Cerebellar nuclear complex (tissue), 1 donor: ENCODE data around the gene CIB4.

ENCODE experiments used
- DNase-seq, 2 experiments: peaks; one replicate each; lab custom pipeline; 2025; lab: John Stamatoyannopoulos, UW

Gene CIB4

DNA sequence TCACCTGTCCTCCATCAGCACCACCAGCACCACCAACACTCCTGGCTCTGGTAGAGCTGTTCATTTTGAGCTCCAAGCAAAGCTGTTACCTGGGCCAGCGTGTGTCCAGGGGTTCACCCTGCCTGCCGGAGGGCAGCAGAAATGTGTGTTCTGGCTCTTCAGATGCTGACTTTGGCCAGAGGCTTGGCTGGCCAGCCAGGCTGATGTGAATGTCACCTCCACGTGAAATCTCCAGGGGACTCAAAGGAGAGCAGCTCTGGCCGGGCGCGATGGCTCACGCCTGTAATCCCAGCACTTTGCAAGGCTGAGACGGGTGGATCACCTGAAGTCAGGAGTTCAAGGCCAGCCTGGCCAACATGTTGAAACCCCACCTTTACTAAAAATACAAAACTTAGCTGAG, 33.5 kb downstream of the CIB4 start:
- DNase-seq = no peak

DNA sequence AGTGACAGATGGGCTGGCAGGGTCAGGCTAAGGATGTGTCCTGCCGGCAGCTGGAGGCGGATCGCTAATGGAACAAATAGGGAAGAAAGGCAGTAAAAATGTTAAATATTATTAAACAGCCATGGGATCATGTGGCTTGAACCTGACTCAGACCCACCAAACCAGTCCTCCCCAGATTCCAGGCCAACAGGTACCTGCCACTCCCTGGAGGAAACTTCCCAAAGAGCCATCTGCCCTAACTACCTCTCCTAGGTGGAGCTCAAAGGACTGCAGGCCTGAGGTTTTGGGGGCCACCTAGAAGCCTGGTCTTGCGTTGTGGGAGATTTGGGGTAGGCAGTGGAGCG, 34.3 kb downstream of the CIB4 start:
- no peak for DNase-seq

DNA sequence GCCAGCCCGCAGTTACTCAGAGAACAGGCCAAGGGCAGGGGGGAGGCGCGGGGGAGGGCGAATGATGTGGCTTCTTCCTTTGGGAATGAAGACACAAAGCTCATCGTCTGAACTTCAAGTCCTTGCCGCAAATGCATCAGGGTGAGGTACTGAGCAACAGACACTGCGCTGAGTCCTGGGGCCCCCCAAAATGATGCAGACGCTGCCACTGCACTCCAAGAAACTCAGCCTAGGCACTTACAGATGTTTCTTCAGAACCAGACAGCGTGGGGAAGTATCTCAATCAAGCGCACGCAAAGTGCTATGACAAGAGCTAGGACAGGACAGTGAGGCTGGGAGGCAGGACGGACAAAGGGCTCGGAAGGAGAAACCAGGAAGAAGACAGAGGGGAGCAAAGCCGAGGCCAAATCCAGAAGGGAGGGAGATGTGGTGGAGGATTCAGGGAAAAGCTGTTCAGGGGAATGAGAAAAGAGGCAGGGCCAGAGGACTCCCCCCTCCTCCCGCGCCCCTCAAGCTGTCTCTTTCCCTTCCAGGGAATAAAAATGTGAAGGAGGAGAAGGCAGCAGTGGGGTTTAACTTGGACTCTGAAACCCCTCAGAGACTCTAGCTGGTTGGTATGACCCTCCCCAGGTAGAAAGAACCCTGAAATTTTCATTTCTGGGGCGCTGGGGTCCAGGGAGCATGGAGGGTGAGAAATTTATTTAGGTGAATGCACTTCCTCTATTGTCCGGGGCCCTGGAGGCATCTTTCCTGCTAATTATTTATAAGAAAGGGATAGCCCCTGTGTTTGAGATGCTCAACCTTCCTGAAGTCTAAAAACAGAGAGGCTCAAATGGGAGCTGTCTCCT, 34.9 kb downstream of the CIB4 start:
- DNase-seq = no peak

DNA sequence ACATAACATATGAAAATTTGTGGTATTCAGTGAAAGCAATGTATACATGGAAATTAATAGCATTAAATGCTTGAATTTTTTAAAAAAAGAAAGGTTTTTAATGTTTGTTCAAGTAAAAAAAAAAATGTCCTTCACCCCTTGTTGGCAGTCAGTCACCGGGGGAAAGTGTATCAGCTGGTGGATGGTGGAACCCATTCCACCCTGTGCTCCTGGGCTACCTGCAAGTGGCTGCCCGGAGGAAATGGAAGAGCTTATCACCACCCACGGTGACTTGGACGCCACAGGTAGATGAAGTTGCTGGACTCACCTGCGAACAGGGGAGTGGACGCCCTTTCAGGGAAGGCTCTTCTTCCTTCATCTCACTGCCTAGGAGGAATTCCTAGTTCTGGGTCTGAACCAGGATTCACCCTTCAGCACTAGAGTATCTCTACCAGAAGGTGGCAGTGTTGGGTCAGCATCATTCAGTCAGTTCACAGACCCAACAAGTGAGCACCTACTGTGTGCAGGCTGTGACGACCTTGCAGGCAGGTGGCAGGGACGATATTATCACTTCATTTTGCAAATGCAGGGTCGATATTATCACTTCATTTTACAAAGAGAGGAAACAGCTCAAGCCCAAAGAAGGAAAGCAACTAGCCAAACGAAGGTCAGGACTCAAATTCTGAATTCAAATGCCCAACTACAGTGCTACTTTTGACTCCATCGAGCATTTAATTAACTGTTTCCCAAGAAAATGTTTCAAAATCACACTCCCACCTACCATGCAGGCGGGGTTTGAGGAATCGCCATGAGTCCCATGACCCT, 35.8 kb downstream of the CIB4 start:
- DNase-seq = no peak

DNA sequence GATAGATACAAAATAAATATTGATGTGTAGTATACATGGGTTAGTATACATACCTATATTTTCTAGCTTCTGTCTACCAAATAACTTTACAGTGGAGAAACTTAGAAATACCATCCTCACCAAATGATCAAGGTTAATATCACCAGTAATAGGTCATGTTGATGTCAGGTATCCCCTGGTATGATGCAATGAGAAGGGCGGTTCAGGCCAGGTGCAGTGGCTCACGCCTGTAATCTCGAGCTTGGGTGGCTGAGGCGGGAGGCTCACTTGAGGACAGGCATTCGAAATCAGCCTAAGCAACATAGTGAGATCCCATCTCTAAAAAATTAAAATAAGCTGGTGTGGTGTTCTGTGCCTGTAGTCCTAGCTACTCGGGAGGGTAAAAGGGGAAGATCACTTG, 38.6 kb downstream of the CIB4 start:
- no peak for DNase-seq

DNA sequence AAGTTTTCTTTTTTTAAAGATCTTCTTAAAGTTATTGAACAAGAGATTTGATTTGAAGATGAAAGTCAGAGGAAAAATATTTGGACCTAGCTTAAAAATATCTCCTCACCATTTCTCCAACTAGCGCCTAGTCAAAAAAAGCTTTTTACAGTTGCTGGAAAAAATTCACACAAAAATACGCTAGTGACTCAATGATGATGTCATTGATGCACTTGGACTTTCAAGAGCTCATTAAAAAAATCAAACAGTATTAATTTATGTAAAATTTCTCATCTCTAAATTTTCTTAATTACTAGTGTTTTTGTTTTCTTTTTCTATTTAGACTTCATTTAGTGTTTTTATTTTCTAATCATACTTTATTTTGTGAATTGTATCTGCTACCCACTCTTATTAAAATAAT, 41.8 kb downstream of the CIB4 start:
- no peak for DNase-seq

DNA sequence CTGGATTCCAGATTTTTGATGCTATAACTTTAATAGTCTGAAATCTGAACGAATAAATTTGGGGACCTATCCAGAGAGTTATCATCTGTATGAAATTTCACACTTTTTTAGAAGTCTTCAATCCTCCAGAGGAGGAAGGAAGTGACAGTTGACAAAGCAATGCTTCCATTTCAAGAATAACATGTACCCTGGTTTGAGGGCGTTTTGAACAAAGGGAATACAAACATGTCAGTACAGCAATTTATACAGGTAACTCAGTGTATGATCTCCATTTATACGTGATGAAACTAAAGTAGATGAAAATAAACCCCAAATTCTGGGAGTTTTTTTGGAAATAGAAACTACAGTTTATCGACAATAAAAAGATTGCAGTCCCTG, 42.2 kb downstream of the CIB4 start:
- no peak for DNase-seq

DNA sequence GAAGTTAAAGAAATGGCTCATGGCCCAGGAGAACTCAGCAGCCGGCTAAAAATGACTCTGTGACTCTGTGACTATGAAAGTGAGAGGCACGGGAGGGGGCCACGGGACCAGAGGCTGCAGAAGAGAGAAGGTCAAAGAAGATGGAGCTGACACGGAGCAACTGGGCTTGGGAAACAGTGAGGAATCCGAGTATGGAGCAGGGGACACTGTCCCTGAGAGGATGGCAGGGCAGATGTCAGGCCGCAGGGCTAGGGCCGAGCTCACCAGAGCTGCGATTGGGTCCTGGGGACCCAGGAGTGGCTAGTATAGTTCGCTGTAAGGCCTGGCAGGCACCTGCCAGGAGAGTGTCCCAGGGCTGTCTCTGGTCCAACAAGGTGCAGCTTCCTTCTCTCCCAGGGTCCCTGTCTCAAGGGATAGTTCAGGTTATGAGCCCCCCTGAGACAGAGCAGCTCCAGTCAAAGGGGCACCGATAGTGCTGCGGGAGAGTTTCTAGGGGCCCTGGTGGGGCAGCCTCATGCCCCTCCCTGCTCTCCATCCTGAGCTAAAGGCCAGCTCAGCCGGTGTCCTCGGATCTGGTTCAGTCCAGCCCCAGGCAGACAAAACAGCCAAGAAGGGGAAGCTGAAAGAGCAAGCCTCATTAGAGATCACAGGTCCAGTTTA, 42.7 kb downstream of the CIB4 start:
- no peak for DNase-seq

DNA sequence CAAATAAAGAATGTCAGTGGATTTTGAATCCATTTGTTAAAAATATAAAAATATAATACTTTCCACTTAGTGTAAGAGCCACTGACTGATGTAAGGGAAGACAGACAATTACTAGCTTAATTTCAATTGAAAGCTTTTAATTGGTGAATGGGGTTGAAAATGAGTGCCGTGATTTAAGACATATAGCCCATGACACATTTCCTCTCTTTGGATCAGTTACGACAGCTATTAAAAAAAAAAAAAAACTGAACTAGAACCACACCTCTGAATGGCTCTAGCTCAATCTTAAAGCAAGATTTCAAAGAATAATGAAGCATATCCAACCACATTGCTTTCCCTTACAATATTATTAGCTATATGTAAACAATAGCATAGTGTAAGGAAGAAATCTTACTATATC, 44.0 kb downstream of the CIB4 start:
- DNase-seq = no peak

DNA sequence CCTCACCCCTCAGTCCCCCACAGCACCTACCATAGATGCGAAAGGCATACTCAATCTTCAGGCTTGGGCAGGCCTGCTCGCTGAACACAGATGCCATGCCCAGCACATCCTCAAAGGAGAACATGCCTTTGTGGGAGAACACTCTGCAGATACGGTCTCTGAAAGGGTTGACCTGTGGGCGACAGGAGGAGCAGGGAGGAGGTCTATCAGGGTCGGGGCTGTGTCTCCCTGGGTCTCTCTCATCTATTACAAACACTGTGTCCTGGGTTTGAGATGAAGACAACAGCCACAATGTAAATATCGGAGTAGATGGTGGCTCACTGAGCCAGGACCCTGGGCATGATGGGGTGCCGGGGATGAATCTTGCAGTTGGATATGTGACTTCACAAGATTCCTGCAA, 46.0 kb downstream of the CIB4 start:
- DNase-seq = no peak

DNA sequence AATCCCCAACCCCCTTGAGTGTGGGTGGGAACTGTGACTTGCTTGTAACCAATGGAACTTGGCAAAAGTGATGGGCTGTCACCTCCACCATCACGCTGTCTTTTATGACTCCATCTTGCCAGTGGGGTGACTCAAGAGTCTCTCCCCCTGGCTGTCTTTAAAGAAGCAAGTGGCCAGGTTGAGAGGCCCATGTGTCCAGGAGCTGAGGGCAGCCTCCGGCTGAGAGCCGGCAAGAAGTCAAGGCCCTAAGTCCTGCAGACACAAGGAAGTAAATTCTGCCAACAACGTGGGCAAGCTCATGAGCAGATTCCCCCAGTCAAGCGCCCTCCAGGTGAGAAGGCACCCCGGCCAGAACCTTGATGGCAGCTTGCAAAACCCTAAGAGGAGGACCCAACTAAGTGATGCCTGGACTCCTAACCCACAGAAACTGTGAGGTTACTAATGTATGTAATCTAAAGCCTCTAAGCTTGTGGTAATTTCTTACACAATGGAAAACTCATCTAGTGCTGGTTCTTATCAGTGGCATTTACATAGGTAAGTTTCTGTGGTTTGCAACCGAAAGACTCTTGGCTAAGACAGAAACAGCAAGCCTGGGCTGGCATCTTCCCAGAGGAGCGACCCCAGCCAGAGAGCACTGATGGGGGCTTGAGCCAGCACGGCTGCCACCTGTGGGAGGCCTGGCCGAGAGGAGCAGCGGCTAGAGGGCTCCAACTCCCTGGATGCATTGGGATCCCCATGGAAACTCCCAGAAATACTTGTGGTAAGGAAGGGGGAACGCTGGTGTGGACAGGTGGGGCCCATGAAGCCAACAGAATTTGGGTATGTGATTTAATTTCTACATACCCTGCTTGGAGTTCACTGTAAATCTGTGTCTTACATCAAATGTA, 49.3 kb downstream of the CIB4 start:
- no peak for DNase-seq

DNA sequence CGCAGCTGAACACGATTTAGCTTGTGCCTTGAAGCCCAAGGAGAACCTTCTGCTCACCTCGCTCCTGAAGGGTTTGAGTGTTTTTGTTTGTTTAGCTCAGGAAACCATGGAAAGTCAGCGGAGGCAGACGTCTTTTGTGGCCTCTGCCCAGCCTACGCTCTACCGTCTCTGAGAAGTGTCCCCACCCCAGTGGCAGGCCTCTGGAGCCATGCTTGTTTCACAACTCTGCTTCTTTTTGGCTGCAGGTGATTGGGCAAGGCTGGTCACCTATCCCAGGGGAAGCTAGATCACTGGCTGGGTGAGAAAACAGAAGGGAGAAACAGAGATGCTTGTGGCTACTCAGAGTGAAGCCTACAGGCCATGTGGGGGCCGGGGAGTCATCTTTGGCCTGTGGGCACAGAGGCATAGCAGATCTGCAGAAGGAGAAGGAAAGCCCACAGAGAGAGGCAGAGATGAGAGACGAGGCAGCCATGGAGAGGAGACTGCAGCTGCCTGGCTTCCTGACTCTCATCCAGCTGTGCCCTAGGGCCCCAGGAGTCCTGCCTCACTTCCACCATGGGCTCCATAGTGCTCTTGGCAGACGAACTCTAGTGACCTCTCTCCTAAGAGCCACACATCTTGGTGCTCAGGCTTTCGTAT, 50.1 kb downstream of the CIB4 start:
- DNase-seq = no peak

DNA sequence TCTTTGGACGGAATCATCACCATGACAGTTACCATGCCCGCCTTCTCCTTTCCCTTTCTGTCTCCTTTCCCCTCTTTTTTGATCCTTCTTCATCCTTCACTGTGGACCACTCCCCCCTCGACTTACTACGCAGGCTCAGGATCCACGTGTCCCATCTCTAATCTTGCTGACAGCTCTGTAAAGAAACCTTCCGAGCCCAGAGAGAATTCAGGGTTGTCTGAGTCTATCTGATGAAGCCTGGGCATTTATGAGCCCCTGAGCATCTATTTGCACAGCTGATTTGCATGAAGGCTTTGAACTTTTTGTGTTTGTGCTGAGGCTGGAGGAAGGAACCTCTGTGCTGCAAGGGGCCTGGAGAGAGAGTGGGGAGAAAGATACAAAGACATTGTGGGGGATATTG, 50.7 kb downstream of the CIB4 start:
- no peak for DNase-seq

DNA sequence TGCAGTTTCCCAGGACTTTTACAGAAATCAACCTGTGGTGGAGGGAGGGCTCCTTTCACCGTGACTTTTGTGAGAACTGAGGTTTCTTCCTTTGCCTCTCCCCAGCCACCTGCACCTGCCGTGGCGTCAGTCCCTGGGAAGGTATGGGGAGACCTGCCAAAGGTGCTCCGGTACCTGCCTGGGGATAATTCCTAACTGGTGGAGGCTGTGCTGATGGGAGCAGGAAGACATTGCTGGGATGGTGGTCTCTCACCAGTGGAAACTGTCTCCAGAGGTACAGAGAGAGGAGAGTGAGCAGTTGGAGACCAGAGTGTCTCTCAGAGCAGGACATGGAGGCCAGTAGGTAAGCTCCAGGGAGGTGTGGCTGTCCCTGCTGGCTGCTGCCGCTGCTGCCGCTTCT, 52.6 kb downstream of the CIB4 start:
- no peak for DNase-seq

DNA sequence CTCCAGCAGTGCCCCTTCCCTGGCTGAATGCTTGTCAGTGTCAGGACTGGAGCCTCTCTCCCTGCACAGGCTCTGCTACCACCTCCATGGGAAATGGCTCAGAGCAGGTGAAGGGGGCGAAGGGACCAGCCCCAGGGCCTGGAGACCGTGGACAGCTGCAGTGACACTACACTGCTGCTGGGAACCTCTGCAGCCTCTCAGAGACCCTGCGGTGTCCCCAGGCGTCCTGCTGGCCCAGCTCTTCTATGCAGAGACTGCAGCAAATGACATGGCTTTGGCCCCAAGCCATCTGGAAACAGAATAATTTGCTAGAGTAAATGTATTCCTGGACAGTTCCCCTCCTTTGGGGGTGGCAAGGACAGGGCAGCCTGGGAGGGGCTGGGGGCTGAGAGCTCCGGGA, 53.2 kb downstream of the CIB4 start:
- no peak for DNase-seq

DNA sequence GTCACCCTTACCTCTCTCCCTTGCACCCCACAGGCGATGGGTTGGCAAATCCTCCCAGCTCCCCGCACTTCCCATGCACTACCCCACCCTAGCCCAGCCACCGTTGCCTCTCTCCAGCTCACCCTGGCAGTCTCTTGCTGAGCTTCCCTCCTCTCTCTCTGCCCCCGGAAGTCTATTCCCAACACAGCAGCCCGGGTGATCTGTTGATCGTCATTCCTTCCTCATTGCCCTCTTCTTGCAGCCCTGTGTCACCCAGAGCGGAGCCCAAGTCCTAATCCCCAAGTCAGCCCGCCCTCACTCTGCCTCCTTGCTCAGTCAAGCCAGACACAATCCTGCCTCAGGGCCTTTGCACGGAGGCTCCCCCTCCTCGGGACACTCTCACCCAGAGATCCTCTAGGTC, 55.2 kb downstream of the CIB4 start:
- no peak for DNase-seq

DNA sequence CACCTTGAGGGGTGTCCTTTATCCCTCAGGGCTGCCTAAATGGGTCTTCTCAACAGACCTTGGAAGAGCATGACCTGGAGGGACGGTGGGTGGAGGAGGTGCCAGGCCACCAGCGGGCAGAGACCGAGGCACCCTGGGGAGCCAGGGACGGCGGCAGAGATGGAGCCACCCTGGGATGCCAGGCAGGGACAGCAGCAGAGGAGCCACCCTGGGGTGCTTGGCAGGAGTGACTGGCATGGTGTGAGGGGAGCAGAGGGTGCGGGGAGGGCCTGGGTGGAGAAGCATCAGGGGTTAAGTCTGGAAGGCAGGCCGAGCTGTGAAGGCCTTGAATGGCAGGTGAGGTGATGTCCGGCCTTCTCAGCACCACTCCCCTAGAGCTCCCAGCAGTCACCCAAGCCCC, 56.1 kb downstream of the CIB4 start:
- no peak for DNase-seq

DNA sequence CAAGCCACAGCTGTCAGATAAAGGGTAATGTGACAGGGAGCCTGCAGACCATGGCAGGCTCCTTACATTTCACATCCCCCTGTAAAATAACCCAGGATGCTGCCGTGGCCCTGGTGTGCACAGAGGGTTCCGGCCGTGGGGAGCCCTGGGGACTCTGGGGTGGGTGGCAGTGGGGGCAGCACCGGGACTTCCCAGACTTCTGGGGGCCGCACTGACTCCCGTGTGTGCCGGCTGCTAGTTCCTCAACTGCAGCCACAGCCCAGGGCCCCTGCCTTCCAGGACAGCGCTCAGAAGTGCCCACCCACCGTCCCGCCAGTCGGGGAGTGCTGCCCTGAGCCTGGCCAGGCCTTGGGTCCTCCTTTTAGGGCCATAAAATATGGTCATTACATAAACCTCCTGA, 56.5 kb downstream of the CIB4 start:
- DNase-seq = no peak

DNA sequence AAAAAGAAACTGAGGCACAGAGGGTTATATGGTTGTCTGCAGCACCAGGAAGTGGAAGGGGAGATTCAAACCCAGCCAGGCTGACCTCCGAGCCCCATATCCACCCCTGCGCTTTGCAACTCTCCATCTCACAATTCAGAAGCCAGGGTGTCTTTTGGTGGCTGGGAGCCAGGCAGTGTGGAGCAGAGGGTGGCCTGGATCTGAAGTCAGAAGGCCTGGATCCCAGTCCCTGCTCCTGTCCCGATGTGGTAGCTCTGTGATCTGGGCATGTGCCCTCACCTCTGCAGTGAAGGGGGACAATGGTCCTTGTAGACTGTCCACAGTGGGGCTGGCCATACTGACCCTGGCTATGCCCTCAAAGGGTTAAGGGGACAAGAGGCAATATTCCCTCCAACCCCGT, 57.0 kb downstream of the CIB4 start:
- DNase-seq = no peak

DNA sequence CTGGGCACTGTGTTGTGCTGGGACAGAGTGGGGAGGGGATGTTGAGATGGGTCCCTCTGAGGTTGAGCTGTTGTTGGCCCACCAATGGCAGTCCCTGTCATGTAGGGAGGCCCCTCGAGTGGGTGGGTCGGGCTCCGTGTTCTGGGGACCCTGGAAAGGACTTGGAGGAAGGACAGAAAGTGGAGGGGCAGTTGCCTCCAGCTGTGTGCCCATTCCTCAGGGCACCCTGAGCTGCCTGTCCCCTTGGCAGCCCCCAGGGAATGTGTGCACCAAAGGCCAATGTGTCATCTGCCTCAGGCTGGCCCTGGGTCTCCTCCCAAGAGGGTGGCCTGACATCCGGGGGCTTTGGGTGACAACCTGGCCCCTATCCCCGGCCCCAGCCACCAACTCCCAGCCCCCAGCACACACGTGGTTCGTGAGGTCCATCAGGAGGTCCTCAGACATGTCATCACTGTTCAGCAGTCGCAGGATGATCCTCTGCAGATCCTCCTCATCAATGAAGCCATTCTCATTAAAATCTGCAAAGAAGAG, 57.7 kb downstream of the CIB4 start:
- no peak for DNase-seq

DNA sequence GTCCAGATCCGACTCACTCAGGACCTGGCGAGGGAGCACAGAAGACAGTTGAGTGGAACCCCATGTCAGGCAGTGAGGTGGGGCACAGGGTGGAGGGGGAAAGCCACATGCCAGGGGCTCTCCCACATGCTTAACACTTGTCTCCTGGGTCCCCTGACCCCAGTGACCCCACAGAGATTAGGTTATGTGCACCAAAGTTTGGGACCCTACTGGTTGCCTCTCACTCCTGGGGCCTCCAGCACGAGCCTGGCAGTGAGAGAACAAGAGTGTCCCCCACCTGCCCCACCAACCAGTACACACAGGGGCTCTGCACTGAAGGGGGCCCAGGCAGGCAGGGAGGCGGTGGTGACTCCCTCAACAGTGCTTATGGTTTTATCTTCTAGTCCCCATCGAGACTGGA, 58.3 kb downstream of the CIB4 start:
- DNase-seq = no peak
